HG02840 (cell line): ENCODE data around the gene ERBB2.

Source experiments
- ATAC-seq: cut with Tn5 transposase; IDR thresholded peaks from one replicate; pipeline ENCODE4 v1.9.1; 2021; ENCODE audit warnings: mild to moderate bottlenecking, moderate library complexity, moderate number of reproducible peaks; ENCODE audit not compliant: unreplicated experiment, low FRiP score

The ERBB2 gene

GRCh38 chr17:39664581-39665561, 35.0 kb upstream of the ERBB2 start, which contains the start of gene TCAP:
Gene TCAP (plus strand): TSS chr17:39665349. CDS start chr17:39665360, 11 bp downstream.
- no peak for ATAC-seq

DNA sequence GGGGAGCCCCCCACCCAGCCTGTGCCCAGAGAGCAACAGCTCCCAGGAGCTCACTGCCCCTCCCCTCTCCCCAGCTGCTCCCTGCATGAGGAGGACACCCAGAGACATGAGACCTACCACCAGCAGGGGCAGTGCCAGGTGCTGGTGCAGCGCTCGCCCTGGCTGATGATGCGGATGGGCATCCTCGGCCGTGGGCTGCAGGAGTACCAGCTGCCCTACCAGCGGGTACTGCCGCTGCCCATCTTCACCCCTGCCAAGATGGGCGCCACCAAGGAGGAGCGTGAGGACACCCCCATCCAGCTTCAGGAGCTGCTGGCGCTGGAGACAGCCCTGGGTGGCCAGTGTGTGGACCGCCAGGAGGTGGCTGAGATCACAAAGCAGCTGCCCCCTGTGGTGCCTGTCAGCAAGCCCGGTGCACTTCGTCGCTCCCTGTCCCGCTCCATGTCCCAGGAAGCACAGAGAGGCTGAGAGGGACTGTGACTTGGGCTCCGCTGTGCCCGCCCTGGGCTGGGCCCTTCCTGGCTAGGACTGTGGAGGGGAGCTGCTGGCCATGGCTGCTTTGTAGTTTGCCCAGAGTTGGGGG, 34.1 kb upstream of the ERBB2 start:
- no peak for ATAC-seq

GRCh38 chr17:39666231-39666600, 33.6 kb upstream of the ERBB2 start:
- ATAC-seq: no peak

DNA sequence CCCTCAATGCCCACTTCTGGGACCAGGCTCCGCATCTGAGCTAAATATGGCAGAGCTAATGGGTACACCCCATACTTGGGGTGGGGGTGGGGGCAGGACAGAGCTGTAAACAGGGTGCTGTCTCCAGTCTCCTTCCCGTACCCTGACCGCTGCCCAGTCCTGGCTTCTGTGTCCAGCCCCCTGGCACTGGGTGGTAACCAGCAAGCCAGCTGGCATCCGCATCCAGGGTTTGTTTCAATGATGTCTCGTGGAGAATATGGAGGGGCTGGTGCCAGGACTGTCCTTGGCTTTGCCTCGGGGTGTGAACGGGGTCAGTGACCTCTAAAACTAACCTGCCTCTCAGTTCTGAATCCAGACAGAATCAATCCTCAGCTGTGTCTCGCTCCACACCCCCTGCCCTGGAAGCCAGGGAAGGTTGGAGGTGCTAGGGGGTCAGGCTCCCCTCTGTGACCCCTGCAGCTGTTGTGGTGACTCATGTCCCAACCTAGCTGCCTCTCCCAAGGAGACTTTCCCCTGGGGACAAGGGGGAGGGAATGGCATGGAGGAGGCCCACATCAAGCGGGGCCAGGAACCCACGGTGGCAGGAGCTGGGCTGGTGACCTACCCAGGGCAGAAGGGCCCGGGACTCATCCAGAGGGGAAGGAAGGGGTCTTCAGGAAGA, 33.1 kb upstream of the ERBB2 start:
- no peak for ATAC-seq

GRCh38 chr17:39667262-39667944, 32.5 kb upstream of the ERBB2 start:
- no peak for ATAC-seq

DNA sequence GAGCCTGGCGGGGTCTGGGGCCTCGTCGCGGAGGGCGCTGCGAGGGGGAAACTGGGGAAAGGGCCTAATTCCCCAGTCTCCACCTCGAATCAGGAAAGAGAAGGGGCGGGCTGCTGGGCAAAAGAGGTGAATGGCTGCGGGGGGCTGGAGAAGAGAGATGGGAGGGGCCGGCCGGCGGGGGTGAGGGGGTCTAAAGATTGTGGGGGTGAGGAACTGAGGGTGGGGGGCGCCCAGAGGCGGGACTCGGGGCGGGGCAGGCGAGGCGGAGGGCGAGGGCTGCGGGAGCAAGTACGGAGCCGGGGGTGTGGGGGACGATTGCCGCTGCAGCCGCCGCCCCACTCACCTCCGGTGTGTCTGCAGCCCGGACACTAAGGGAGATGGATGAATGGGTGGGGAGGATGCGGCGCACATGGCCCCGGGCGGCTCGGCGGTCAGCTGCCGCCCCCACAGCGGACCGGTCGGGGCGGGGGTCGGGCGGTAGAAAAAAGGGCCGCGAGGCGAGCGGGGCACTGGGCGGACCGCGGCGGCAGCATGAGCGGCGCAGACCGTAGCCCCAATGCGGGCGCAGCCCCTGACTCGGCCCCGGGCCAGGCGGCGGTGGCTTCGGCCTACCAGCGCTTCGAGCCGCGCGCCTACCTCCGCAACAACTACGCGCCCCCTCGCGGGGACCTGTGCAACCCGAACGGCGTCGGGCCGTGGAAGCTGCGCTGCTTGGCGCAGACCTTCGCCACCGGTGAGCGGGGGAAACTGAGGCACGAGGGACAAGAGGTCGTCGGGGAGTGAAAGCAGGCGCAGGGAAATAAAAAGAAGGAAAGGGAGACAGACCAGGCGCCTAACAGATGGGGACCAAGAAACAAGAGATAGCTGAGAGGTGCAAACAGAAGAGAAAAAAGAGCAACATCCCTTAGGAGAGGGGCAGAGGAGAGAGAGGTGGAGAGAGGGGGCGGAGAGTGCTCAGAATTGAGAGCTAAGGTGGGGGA, 31.6 kb upstream of the ERBB2 start, which contains the start of gene PNMT:
Gene PNMT, plus strand, starts transcription at position 509 of the 980 bp plus-strand sequence. Its CDS starts 23 bp downstream, at position 532.
- ATAC-seq: no peak

GRCh38 chr17:39669897-39670735, 29.7 kb upstream of the ERBB2 start:
- no peak for ATAC-seq

DNA sequence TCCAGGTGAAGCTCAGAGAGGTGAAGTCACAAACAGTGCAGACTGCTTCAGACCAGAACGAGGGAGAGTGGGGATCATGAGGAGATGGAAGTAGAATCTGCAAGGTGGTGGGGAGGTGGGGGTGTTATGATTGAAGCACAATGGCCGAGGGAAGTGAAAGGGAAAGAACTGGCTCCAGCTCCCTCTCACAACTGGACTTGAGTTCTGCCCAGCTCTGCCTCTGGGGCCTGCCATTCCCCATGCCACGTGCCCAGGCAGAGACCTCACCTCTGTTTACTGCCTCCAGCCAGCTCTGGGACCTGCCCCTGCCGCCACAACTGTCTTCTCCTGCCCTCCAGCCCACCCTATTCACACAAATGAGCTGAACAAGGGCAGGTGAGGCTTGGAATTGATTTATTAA, 29.1 kb upstream of the ERBB2 start:
- ATAC-seq: no peak

DNA sequence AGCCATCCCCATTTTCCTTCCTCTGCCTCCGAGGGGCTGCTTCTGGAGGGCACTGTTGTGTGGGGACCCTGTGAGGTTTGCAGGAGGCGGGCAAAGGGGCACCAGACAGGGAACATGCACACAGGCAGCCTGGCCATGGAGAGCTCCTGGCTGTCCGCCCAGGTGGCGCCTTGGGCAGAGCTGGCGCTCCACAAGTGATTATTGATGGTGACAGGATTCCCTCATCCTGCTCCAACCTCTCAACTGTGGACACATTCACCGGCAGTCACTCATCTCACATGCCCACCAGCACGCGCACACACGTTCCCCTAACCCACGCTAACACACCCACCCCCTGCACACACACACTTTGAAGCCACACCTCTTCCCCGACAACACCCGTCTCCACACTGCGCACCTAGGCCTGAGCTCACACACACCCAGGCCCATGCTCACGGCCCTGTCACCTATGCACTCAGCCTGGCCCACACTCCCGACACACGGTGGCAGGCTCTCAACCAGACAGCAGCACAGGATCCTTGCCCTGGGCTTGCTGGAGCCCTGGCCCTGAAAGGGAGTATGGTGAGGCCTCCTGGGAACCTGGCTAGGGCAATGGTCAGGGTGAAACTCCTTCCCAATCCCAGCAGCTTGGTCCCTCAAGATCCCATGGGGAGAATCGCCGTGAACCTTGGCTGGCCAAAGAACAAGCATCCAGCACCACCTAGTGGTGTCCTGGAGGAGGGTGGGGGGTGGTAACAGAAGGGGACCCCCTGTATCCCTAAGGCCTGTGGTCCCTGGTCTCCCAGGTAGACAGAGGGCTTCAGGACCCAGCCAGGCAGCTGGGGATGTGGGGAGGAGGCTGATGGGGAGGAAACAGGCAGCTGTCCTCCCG, 28.0 kb upstream of the ERBB2 start:
- no peak for ATAC-seq

DNA sequence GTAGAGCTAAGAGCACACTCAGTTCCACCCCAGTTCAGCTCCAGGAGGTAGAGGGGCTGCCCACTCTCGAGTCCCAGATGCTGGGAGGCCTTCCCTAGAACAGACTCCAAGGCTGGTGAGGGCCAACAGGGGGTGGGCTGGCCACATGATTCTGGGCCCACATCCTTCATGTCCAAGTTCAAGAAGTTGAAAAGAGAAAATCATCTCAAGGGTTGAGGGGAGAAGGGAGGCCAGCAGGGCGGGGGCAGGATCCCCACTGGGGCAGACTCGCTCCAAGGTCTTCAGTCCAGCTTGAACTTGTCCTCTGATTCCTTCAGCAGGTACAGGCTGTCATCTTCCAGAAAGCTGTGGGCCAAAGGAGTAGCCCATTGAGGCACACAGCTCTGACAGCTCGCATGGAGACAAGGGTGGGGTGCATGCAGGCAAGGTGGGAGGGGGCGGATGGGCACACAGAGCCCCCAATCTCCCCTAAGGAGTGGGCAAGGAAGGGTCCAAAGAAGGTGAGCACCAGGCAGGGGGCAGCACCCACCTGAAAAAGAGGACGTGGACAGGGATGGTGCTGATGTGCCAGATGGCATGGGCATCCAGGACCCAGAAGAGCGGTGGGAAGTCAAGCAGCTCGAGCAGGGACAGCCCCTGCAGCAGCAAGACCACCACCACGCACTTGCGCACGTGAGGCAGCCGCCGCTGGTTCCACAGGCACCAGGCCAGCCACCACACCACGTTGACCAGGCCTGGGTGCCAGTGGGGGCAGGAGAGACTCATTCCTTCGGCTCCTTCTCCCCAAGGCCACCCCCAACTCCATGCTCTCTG, 27.1 kb upstream of the ERBB2 start:
- ATAC-seq: no peak

GRCh38 chr17:39673335-39674081, 26.4 kb upstream of the ERBB2 start:
- no peak for ATAC-seq

- no peak for ATAC-seq
These were observed 25.7 kb upstream of the ERBB2 start for GRCh38 chr17:39674179-39674578.

- ATAC-seq: no peak
These were observed 25.0 kb upstream of the ERBB2 start for GRCh38 chr17:39674702-39675389.

GRCh38 chr17:39675390-39676082, 24.3 kb upstream of the ERBB2 start:
- ATAC-seq: no peak
